ENCODE measurements around the gene MYL7. TPM values are rescaled to one million over a fixed set of nuclear protein-coding genes. Genes with fewer than 3 reads are reported as not detected.

The MYL7 gene, protein sequence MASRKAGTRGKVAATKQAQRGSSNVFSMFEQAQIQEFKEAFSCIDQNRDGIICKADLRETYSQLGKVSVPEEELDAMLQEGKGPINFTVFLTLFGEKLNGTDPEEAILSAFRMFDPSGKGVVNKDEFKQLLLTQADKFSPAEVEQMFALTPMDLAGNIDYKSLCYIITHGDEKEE
- 1,000 to 10,000 TPM in 7 of 10 donors, 100 to 1,000 TPM in 3; 146 to 6,323 (median 1,764) TPM for total RNA-seq
- 1,000 to 10,000 TPM; 1,475 to 2,069 TPM for polyA plus RNA-seq
- long read RNA-seq, donor 1, transcript MYL7-209 (6 exons, 791 nt): minor isoform, 29 of 309 reads
- long read RNA-seq, donor 1, transcript MYL7-201 (7 exons, 612 nt): major isoform, 161 of 309 reads
- long read RNA-seq, donor 1, transcript MYL7-207 (6 exons, 646 nt): minor isoform, 7 of 309 reads
- long read RNA-seq, donor 1, partial matches to known transcripts: 45 of 309 reads
- long read RNA-seq, donor 1, other reads (novel, unspliced or antisense): 67 of 309 reads
- long read RNA-seq, donor 2, transcript MYL7-201 (7 exons, 612 nt): major isoform, 257 of 467 reads
- long read RNA-seq, donor 2, transcript MYL7-209 (6 exons, 791 nt): minor isoform, 46 of 467 reads
- long read RNA-seq, donor 2, partial matches to known transcripts: 75 of 467 reads
- long read RNA-seq, donor 2, other reads (novel, unspliced or antisense): 84 of 467 reads
- long read RNA-seq, donor 3, transcript MYL7-201 (7 exons, 612 nt): major isoform, 52 of 97 reads
- long read RNA-seq, donor 3, transcript MYL7-209 (6 exons, 791 nt): minor isoform, 13 of 97 reads
- long read RNA-seq, donor 3, partial matches to known transcripts: 8 of 97 reads
- long read RNA-seq, donor 3, other reads (novel, unspliced or antisense): 24 of 97 reads

DNA sequence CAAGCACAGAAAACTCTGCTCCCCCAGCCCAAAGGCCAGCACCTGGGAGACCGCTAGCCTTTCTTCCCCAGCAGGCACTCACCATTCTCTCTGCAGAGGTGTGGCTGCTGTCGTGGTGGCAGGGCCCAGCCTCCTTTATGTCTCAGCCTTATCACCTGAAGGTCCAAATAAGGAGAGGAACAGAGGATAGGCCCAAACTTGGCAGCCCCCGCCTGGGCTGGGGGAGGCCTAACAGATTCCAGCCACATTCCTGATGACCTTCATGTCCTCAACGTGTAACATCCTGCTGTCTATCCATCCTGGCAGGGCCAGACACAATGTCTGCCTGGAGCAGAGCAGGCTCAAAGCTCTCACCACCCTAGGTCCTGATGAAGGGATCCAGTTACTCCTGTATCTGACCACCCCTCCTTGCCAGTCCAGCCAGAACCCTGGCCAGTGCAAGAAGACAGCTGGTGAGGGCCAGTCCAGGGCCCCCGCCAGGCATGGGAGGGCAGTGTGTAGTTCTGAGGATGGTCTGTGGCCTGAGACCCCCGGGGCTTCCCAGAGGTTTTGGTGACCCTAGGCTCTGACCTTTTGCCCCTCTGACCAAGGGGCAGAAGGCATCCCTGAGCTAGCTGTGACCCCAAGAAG is at the start of gene MYL7:
MYL7 (minus strand) TSS at position 112 of the 630 bp plus-strand sequence; CDS start at position 85, 27 bp downstream.
- ATAC-seq: peak in 3 of 8 donors; percentile 10 to 68 (median 34)
- H3K9me3 ChIP-seq: no peaks in the 10 kb centered on the region

DNA sequence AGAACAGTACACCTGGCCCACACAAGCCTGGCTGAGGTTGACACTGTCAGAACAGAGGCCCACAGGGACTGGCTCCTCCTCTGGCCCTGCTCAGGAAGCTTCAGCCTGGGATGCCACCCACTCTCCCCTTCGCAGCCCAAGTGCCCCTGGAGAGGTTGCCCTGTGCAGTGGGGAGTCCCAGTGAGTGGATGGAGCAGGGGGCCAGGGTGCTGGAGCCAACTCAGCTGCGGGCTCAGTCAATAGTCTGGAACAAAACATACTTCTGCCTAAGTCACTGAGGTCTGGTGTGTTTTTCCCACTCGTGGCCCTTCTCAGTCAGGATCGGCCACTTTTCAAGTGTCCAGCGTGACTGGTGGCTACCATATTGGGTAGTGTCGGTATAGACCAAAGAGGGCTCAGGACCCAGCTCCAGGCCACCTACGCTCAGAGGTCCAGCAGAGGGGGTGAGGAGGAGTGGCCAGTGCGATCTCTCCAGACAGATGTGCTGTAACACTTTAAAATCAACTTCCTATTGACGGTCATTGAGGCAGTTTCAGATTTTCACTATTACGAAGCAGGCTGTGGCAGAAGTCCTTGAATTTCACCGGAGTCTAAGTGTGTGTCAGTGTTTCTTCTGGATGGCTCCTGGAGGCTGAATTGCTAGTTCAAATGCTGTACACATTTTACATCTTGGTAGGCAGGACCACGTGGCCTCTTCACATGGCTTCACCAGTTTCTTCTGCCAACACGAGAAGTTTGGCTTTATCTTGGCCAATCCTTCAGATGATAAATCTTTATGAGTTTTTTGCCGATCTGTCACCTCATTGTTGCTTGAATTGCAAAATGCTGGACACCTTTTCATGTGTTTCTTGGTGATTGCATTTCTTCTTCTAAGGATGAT is 49.1 kb upstream of the MYL7 start:
- Histone ChIP-seq H3K27ac (no peak overlapping the region), H3K4me3 (no peak overlapping the region), H3K36me3 (no peaks in the 10 kb centered on the region), H3K27me3 (peaks cover 0 to 25% (median 18%) of the 10 kb centered on the region in 7 donors), H3K4me1 (no peaks in the 10 kb centered on the region), H3K9me3 (no peaks in the 10 kb centered on the region)
- WGBS, 2 donors: 81 to 87% methylated on average over 14 of the region's 14 CpGs
- no peak for DNase-seq
- intact Hi-C loops (cut with DNase I): loop anchor here in 4 of 10 donors (10.0 kb wide), 3 partner anchors 45 to 115 kb away; partner anchors contain the start of gene MYL7 (in 2 of the 4)
- ATAC-seq: no peak
- TF ChIP-seq, protein P1, sequence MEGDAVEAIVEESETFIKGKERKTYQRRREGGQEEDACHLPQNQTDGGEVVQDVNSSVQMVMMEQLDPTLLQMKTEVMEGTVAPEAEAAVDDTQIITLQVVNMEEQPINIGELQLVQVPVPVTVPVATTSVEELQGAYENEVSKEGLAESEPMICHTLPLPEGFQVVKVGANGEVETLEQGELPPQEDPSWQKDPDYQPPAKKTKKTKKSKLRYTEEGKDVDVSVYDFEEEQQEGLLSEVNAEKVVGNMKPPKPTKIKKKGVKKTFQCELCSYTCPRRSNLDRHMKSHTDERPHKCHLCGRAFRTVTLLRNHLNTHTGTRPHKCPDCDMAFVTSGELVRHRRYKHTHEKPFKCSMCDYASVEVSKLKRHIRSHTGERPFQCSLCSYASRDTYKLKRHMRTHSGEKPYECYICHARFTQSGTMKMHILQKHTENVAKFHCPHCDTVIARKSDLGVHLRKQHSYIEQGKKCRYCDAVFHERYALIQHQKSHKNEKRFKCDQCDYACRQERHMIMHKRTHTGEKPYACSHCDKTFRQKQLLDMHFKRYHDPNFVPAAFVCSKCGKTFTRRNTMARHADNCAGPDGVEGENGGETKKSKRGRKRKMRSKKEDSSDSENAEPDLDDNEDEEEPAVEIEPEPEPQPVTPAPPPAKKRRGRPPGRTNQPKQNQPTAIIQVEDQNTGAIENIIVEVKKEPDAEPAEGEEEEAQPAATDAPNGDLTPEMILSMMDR (IDR thresholded peaks at IDR 0.05): no peak

More for the DNA sequence above, at the start of gene MYL7:
- Histone ChIP-seq H3K27ac (peak within 1 kb of the TSS in 6 of 10 donors; percentile 6 to 79 (median 40)), H3K4me1 (peaks cover 0 to 23% (median 9%) of the 10 kb centered on the region in 9 donors), H3K27me3 (peaks cover 0 to 21% (median 9%) of the 10 kb centered on the region in 7 donors), H3K36me3 (no peaks in the 10 kb centered on the region), H3K4me3 (peak within 1 kb of the TSS in 6 of 10 donors; percentile 5 to 44 (median 35))
- 40 to 60% methylated on average over 6 of the region's 6 CpGs for WGBS, 2 donors
- intact Hi-C loops (cut with DNase I): loop anchor here in 2 of 10 donors (10.0 kb wide), 1 partner anchor 53 kb away; no protein-coding TSS in a partner anchor
- TF ChIP-seq, protein P1 (IDR thresholded peaks at IDR 0.05): no peak
- no peak for DNase-seq

DNA sequence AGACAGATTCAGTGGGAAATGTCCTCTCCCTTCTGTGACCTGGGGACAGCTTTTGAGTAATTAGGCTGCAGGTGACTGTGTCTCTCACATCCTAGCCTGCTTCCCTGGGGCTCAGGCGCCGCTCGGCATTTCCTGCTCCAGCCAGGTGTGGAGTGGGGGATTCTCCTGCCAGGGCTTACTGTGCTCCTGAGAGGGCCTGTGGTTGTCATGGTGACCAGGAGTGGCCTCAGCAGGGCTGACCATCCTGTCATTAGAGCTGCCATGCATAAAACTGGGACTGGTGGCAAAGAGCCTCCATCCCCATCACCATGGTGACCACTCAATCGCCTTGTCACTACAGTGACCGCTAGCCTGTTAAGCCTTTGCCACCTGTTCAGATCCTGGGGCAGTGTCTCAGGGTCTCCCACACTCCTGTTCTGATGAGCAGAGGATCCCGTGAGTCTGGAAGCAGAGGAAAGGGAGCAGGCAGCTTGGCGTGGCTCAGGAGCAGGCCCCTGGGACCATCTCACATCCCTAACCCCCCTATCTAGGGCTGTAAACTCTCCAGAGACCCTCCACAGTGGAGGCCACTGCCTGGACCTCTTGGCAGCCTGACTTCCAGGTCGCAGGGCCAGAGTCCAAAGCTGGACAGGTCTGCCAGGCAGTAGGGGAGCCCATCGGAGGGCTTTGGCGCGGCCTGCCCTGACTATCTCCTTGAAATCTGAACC is 48.3 kb upstream of the MYL7 start, which contains the start of gene GCK:
GCK (minus strand) TSS at position 154 of the 707 bp plus-strand sequence. CDS start 486 bp downstream, outside the sequence.
- peaks cover 0 to 25% (median 16%) of the 10 kb centered on the region in 7 donors for H3K27me3 ChIP-seq
- TF ChIP-seq, protein P1 (IDR thresholded peaks at IDR 0.05): no peak
- intact Hi-C loops (cut with DNase I): no loop called here
- 82 to 86% methylated on average over 11 of the region's 11 CpGs for WGBS, 2 donors
- DNase-seq (no peak), ATAC-seq (no peak)
- H3K4me1 ChIP-seq: no peaks in the 10 kb centered on the region
- no peaks in the 10 kb centered on the region for H3K36me3 ChIP-seq
- no peak within 1 kb of the TSS for H3K4me3 ChIP-seq
- H3K9me3 ChIP-seq: no peaks in the 10 kb centered on the region
- no peak within 1 kb of the TSS for H3K27ac ChIP-seq

Measured in heart right ventricle (tissue), 16 donors.